ENCODE results near the gene CNTNAP5. TPM values are rescaled to one million over a fixed set of nuclear protein-coding genes. Genes with fewer than 3 reads are reported as not detected.

CNTNAP5 gene
- polyA plus RNA-seq, 1 experiment, result not detected

DNA sequence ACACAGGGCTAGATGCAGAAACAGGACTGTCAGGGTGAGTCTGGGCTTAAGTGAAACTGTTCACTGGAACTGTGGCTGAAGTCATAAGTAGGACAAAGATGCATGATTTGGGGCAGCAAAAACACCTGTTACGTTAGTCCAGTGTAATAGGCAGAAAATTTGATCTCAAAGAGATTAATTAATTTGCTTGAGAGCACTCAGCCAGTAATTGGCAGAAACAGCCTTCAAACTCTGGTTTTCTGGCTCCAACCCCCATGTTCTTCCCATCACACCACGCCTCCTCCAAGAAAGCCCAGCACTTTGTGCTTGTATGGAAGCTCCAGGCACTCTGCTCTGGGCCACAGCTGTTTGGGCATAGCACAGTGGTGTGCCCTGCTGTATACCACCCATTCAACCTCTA lies 54.0 kb downstream of the CNTNAP5 start:
- H3K4me3 ChIP-seq (ENCODE audit: low read depth, low read length), result no peak overlapping the region
- TF ChIP-seq, protein P1, sequence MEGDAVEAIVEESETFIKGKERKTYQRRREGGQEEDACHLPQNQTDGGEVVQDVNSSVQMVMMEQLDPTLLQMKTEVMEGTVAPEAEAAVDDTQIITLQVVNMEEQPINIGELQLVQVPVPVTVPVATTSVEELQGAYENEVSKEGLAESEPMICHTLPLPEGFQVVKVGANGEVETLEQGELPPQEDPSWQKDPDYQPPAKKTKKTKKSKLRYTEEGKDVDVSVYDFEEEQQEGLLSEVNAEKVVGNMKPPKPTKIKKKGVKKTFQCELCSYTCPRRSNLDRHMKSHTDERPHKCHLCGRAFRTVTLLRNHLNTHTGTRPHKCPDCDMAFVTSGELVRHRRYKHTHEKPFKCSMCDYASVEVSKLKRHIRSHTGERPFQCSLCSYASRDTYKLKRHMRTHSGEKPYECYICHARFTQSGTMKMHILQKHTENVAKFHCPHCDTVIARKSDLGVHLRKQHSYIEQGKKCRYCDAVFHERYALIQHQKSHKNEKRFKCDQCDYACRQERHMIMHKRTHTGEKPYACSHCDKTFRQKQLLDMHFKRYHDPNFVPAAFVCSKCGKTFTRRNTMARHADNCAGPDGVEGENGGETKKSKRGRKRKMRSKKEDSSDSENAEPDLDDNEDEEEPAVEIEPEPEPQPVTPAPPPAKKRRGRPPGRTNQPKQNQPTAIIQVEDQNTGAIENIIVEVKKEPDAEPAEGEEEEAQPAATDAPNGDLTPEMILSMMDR (IDR thresholded peaks at IDR 0.05; ENCODE audit: insufficient read depth, low read depth, low read length), result no peak
- no peak for DNase-seq (ENCODE audit: low read depth)
- no peaks in the 10 kb centered on the region for H3K27me3 ChIP-seq (ENCODE audit: control insufficient read depth, insufficient read depth, low read length)
- CTCF ChIA-PET, result no interaction called here
- no peaks in the 10 kb centered on the region for H3K36me3 ChIP-seq (ENCODE audit: control insufficient read depth, insufficient read depth, low read length)
- POLR2A ChIA-PET, result no interaction called here

DNA sequence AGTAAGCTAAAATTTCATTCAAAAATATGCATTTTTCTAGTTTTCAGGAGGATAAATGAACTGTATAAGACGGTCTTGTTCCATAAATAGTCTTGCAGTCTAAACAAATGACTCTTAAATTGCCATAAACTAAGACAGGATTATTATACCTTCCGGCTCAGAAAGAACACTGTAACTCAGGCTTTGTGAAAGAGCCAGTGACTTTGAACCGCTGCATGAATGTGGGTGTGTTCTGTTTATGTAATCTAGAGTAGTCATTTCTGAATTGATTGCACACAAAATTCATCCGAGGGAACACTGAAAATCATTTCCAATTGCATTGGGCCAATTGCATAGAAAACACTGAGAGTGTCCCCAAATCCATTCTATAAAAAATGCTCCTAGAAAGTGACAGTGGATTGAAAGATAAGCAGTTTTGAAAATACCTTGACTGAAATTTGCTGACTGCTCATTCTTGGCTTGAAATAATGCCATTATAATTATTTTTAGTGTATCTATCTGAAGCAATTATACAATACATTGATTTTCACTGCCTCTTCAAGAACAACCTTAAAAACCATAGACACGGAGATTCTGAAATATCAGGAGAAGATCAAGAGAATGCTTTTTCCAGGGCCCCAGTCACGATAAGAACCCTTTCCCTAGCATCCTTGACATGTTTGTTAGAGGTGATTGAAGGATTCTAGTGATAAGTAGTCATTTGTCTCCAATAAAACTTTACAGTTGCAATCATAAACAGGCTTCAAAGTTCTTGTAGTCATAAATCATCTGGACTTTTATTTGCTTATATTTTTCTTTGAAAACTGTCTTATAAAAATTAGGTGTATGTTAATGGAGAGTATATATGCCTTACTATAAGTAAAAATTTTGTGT lies 55.4 kb downstream of the CNTNAP5 start:
- CTCF ChIA-PET, result no interaction called here
- Histone ChIP-seq H3K4me3 (ENCODE audit: low read depth, low read length) (no peak overlapping the region), H3K27me3 (ENCODE audit: control insufficient read depth, insufficient read depth, low read length) (no peaks in the 10 kb centered on the region), H3K36me3 (ENCODE audit: control insufficient read depth, insufficient read depth, low read length) (no peaks in the 10 kb centered on the region)
- DNase-seq (ENCODE audit: low read depth), result no peak
- TF ChIP-seq, protein P1 (IDR thresholded peaks at IDR 0.05; ENCODE audit: insufficient read depth, low read depth, low read length), result no peak
- POLR2A ChIA-PET, result no interaction called here

DNA sequence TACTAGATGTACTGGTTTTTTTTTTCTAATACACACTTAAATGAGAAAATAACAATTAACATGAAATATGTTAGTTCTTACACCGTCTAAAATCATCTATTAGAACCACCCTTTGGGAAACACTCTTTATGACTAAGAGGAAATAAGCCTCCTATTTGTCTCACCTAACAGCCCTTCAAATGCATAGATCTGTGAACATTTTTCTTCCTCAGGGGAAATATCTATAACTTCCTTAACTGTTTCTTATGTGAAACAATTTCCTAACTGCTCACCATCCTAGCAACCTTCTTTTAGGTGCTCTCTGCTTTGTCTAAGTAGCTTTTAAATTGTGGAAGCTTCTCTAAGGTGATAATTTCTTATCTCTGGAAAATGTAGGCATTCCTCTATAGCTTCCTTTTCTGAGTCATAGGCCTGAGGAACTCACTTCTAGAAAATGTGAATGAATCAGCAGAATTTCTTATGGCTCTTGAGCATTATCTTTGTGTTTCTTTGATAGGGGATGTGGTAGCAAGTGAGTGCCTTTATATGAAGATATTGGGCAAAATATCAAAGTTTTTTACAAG lies 56.1 kb downstream of the CNTNAP5 start:
- H3K4me3 ChIP-seq (ENCODE audit: low read depth, low read length), result no peak overlapping the region
- ChIA-PET CTCF (no interaction called here), POLR2A (no interaction called here)
- H3K36me3 ChIP-seq (ENCODE audit: control insufficient read depth, insufficient read depth, low read length), result no peaks in the 10 kb centered on the region
- DNase-seq (ENCODE audit: low read depth), result no peak
- no peaks in the 10 kb centered on the region for H3K27me3 ChIP-seq (ENCODE audit: control insufficient read depth, insufficient read depth, low read length)
- TF ChIP-seq, protein P1 (IDR thresholded peaks at IDR 0.05; ENCODE audit: insufficient read depth, low read depth, low read length), result no peak

DNA sequence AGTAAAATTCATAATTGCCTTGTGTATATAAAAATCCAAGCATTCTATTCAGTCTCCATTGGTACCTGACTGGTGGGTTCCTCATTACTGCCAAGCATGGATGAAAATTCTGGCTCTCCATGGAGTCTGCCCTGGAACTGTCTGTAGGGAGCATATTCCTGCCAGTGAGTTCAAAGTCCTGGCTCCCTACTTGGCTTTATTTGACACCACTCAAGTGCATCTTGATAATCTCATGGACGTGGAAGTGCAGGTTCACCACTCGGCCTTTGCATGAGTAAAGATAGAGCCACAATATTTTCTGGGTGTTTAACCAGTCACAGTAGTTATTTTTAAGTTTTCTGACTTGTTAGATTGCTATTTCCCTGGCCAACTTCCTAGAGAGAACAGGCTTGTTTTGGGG lies 63.5 kb downstream of the CNTNAP5 start:
- ChIA-PET CTCF (no interaction called here), POLR2A (no interaction called here)
- H3K27me3 ChIP-seq (ENCODE audit: control insufficient read depth, insufficient read depth, low read length), result no peaks in the 10 kb centered on the region
- TF ChIP-seq, protein P1 (IDR thresholded peaks at IDR 0.05; ENCODE audit: insufficient read depth, low read depth, low read length), result no peak
- no peaks in the 10 kb centered on the region for H3K36me3 ChIP-seq (ENCODE audit: control insufficient read depth, insufficient read depth, low read length)
- H3K4me3 ChIP-seq (ENCODE audit: low read depth, low read length), result no peak overlapping the region
- DNase-seq (ENCODE audit: low read depth), result no peak

DNA sequence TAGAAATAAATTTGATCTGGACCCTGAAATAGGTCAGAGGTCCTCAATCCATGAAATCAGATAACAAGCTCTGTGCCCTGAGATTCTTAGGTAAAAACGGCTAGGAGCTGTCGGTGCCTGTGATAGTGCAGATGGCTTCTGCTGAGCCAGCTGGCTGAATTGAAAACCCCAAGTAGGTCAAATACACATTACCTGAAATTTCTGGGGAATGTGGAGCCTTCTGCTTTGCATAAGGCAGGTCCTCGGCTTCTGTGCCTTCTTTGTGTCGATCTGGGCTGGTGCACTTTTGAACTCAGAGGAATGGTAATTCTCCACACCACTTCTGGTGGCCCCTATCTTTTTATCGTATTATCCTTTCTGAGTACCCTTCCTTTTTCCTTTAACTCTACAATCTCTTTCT lies 66.6 kb downstream of the CNTNAP5 start:
- no peak overlapping the region for H3K4me3 ChIP-seq (ENCODE audit: low read depth, low read length)
- ChIA-PET CTCF (no interaction called here), POLR2A (no interaction called here)
- no peak for DNase-seq (ENCODE audit: low read depth)
- TF ChIP-seq, protein P1 (IDR thresholded peaks at IDR 0.05; ENCODE audit: insufficient read depth, low read depth, low read length), result no peak
- no peaks in the 10 kb centered on the region for H3K27me3 ChIP-seq (ENCODE audit: control insufficient read depth, insufficient read depth, low read length)
- no peaks in the 10 kb centered on the region for H3K36me3 ChIP-seq (ENCODE audit: control insufficient read depth, insufficient read depth, low read length)

All from BJ (cell line).